Measurements from ENCODE around the gene NF2. TPM values are rescaled to one million over a fixed set of nuclear protein-coding genes. Genes with fewer than 3 reads are reported as not detected.

NF2 gene
- polyA plus RNA-seq, 1 donor = 18.0 TPM

DNA sequence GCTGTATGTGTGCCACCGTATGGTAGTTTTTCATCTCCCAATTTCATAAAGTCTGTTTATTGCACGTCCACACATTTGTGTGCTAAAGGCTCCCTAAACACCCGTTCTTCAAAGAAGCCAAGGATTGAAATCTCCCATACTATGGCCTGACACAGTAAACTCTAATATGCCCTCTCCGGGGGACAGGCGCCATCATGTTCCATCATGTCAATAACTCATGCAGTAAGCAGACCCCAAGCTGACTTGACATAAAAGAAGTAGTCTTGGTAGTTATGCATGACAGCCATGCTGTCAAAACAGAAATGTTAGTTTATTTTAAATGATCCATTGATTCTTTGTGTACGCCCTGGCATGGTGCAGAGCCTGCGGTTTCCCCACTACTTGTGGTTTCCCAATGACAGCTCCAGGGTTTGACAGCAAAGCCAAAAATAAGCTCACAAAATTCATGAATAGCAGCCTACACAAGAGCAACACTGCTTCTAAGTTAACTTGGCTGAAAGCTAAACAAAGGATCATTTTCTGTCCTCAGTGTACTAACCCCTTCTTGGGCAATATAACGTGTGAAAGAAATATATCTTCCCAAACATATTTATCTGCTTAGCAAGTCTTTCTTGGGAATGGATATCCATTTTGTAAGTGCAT lies 59.9 kb downstream of the NF2 start:
- DNase-seq (ENCODE audit: low read depth) = no peak

GRCh38 chr22:29665486-29665885 lies 62.1 kb downstream of the NF2 start:
- DNase-seq (ENCODE audit: low read depth) = no peak

DNA sequence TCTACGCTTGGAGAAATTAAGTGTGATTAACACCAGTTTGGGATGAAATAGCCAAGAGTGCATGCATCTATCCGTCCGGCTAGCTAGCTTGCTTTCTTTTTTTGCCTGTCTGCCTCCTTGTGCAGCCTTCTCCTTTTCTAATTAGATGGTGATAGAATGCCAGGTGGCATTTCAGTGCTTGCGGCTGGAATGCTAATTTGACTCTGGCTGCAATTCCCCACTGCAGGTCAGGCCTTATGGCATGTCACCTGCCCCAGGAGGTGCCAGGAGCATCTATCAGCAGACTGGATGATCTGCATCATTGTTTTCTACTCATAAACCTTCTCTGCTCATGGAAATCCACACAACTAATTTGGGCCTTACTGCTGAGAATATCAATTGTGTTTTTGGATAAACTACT lies 65.2 kb downstream of the NF2 start:
- no peak for DNase-seq (ENCODE audit: low read depth)

GRCh38 chr22:29670626-29671025 lies 67.2 kb downstream of the NF2 start:
- no peak for DNase-seq (ENCODE audit: low read depth)

- DNase-seq (ENCODE audit: low read depth) = no peak
Observed at GRCh38 chr22:29673361-29674066, 70.1 kb downstream of the NF2 start.

DNA sequence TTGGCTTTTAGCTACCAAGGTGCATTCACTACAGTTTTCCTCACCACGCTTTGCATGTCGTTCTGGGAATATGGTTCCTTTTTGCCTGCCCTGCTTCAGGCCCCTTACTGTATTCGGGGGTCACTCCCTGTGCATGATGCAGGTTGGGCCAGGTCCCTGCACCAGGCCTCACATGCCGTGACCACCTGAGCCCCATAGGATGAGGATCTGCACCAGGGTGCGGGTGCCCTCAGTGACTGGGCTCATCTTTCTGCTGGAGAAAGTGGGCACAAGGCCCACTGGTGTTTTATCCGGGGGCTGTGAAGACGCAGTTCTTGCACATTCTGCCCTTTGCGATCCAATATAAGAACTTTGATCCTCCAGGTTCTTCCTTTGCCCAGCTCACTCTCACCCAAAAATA lies 70.7 kb downstream of the NF2 start:
- DNase-seq (ENCODE audit: low read depth) = no peak

DNA sequence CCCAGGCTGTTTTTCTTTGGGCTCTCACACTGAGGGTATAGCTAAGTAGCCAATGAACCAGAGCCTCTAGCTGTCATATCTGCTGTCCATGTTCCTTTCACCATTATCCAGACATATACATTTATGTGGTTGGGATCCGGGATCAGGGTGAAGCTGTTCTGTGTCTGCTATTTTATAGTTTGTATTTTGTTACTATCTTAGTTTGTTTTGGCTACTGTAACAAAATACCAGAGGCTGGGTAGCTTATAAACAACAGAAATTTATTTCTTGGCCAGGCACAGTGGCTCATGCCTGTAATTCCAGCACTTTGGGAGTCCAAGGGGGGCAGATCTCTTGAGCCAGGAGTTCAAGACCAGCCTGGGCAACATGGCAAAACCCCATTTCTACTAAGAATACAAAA lies 75.9 kb downstream of the NF2 start:
- DNase-seq (ENCODE audit: low read depth) = no peak

GRCh38 chr22:29683536-29683935 lies 80.1 kb downstream of the NF2 start:
- no peak for DNase-seq (ENCODE audit: low read depth)

GRCh38 chr22:29684244-29684643 lies 80.8 kb downstream of the NF2 start:
- no peak for DNase-seq (ENCODE audit: low read depth)

DNA sequence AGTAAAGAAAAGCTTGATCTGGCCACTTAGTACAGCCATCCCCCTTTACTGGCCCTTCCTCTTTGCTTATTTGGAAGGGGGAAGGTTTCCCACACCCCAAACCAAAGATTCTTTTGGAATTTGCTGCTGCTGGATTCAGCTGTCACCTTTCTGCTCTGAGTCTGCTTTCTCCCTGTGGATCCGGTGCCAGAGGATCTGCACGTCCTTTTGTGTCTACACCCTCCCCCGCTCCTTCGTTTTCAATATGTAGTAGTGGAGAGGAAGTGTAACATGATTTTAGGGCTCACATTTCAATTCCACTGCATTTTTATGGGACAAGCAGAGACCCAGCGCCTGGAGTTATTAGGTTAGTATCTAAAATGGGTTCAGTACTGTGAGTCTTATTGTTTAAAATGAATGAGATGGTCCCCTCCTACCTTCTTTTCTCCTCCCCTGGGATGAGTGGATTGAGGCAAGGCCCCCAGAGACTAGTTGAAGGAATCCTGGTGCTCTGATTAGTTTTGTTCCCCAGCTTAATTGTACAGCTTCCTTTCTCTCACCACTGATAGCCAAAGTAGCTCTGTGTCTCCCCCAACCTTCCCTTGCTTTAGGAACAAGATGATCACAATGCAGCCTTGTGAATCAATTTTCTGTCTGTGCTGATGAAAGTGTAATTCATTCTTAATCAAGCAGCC lies 85.9 kb downstream of the NF2 start:
- DNase-seq (ENCODE audit: low read depth) = no peak

- no peak for DNase-seq (ENCODE audit: low read depth)
Observed at GRCh38 chr22:29689880-29690213, 86.4 kb downstream of the NF2 start.

GRCh38 chr22:29690476-29690875 lies 87.0 kb downstream of the NF2 start:
- no peak for DNase-seq (ENCODE audit: low read depth)

GRCh38 chr22:29691636-29692326 lies 88.3 kb downstream of the NF2 start:
- no peak for DNase-seq (ENCODE audit: low read depth)

DNA sequence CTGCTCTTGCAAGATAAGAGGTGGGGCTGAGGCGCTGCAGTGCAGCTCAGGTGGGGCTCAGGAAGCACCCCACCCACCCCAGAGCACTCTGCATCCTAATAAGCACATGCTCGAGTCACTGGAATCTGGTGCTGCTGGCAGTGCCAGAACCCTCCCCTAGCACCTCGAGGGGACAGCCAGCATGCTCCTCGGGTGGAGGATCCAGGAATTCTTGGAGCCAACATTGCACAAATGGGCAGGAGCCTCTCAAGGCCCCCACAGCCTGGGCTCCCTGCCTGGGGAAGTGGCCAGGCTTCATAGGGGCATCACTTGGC lies 88.9 kb downstream of the NF2 start:
- no peak for DNase-seq (ENCODE audit: low read depth)

- no peak for DNase-seq (ENCODE audit: low read depth)
Observed at GRCh38 chr22:29693161-29693560, 89.7 kb downstream of the NF2 start.

GRCh38 chr22:29693671-29694070 lies 90.2 kb downstream of the NF2 start:
- DNase-seq (ENCODE audit: low read depth) = no peak

DNA sequence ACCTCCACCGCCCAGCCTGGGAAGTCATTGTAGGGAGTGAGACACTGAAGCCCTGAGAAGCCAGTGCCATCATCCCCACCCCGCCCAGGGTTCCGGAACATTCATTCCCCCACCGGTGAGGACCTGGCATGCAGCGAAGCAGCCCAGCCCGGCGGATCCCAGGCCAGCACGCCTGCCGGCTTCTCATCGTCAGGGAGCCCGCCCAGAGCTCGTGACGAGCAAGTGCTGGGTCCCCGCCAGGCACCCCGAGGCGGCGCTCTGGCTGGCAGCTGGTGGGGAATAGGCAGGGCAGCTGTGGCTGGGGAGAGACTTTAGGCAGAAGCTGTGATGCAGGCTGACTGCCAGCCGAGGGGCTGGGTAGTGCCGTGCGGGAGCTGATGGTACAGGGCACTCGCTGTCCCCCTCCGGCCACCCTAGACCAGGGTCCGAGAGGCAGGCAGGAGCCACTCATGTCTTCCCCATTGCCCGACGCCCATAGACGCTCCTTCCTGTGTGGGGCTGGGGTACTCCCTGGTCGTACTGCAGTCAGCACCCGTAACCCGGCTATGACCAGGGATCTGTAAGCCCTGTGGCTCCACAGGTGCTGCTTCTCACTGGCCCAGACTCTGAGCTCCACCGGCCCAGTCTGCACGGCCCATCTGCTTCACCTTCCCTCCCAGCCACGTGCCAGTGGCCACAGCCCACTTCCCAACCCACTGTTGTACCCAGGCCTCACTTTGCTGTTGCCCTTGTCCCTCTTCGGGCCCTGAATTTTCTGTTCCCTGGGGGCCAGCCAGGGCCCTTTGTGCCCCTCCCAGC lies 91.9 kb downstream of the NF2 start:
- no peak for DNase-seq (ENCODE audit: low read depth)

DNA sequence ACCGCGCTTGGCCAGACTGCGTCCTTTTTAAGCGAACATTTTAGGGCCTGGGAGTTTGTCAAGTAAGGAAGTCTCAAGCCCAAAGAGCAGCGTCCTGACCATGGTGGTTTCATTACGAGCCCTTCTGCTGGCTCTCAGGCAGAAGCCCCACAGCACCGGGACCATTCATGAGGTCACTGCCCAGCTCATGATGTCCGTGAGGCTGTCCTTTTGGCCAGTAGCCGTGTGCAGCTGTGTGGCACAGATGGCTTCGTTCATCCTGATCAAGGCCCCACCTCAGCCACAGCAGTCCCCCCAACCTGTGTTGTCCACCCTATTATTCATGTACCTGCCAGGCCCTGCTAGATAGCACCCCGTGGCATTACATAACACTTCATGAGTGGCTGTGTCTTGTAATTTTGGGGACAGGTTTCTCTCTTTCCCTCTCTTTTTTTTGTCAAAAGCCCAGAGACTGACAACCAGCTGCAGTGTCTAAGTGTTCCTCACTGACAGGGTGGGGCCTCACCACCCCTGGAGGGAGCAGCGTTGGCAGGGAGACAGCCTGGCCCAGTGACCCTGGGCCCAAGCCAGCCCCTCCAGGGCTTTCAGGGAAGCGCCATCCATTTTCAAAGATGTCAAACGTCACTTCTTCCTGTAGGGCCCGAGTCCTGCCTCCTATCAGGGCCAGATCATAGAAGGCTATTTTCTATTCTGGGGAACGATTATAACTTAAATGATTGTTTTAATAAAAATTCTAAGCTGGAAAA lies 94.6 kb downstream of the NF2 start:
- DNase-seq (ENCODE audit: low read depth) = no peak

DNA sequence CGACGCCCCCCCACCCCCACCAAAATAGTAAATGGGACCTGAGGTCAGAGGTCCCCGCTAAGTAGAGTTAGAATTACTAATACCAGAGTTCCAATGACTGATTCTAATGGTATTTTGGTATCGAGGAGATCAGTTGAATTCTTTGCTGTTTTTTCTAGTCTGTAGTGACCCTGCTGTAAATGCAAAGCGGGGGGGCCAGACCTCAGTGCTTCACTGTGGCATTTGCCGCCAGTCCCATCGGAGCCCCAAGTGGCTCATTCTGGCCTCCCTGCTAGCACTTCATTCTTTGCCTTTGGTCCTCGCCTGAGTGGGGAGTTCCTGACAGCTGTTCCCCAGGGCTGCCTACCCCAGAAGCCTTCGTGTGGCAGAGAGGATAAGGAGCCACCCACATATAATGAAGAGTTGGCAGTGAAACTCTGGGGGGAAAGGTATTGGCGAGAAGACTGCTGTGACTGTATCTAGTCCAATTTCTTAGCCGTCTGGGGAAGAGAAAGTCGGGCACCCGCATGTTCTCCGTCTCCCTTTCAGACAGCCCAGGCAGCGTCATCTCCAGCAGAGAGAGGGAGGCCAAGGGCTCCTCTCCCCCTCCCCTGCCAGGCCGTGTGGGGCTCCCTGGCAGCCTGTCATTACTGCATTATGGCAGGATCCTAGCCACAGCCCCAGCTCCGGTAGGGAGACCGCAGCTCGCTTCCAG lies 96.9 kb downstream of the NF2 start:
- DNase-seq (ENCODE audit: low read depth) = no peak

DNA sequence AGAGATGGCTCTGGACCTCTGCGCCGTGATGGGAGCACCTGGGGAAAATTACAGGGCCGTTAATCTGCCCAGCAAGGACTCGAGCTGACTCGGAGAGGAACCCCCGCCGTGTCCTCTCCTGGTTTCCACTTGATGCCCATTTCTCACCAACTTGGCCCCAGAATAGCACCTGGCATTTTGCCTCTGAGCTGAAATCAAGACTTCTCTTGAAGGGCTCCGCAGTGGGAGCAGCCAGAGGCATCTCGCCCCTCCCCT lies 97.4 kb downstream of the NF2 start:
- no peak for DNase-seq (ENCODE audit: low read depth)
